ENCODE measurements around the gene TOX3. TPM values are rescaled to one million over a fixed set of nuclear protein-coding genes. Genes with fewer than 3 reads are reported as not detected.

The TOX3 gene
- total and polyA plus RNA-seq, 12 donors = not detected

- ATAC-seq (no peak), DNase-seq (no peak)
- WGBS, 2 donors = 80 to 85% methylated on average over 5 of the region's 5 CpGs
- no peak for TF ChIP-seq CTCF (IDR thresholded peaks at IDR 0.05)
- H3K4me3 ChIP-seq = no peak overlapping the region
- no peaks in the 10 kb centered on the region for H3K36me3 ChIP-seq
- H3K27me3 ChIP-seq = peaks cover 0 to 9% (median 0%) of the 10 kb centered on the region in 7 donors
- H3K27ac ChIP-seq = no peak overlapping the region
- peaks cover 0 to 6% (median 0%) of the 10 kb centered on the region in 11 donors for H3K9me3 ChIP-seq
- no peaks in the 10 kb centered on the region for H3K4me1 ChIP-seq
- intact Hi-C loops (cut with DNase I) = no loop called here
These were observed 107.2 kb downstream of the TOX3 start for GRCh38 chr16:52439750-52440149.

- Histone ChIP-seq H3K4me3 (no peak overlapping the region), H3K27me3 (peaks cover 0 to 9% (median 0%) of the 10 kb centered on the region in 7 donors), H3K4me1 (no peaks in the 10 kb centered on the region), H3K36me3 (no peaks in the 10 kb centered on the region), H3K9me3 (peaks cover 0 to 6% (median 0%) of the 10 kb centered on the region in 11 donors), H3K27ac (no peak overlapping the region)
- TF ChIP-seq CTCF (IDR thresholded peaks at IDR 0.05) = no peak
- DNase-seq (no peak), ATAC-seq (no peak)
- 73 to 75% methylated on average over 11 of the region's 11 CpGs for WGBS, 2 donors
- intact Hi-C loops (cut with DNase I) = no loop called here
These were observed 107.7 kb downstream of the TOX3 start for GRCh38 chr16:52439171-52439701.

GRCh38 chr16:52437277-52437670, 109.7 kb downstream of the TOX3 start:
- Histone ChIP-seq H3K4me3 (no peak overlapping the region), H3K36me3 (no peaks in the 10 kb centered on the region), H3K9me3 (peaks cover 0 to 6% (median 0%) of the 10 kb centered on the region in 11 donors), H3K27ac (no peak overlapping the region), H3K27me3 (peaks cover 0 to 9% (median 0%) of the 10 kb centered on the region in 7 donors), H3K4me1 (no peaks in the 10 kb centered on the region)
- intact Hi-C loops (cut with DNase I) = no loop called here
- ATAC-seq = no peak
- no peak for TF ChIP-seq CTCF (IDR thresholded peaks at IDR 0.05)
- 91 to 92% methylated on average over 4 of the region's 4 CpGs for WGBS, 2 donors
- no peak for DNase-seq

- Histone ChIP-seq H3K9me3 (peaks cover 0 to 6% (median 0%) of the 10 kb centered on the region in 11 donors), H3K27ac (no peak overlapping the region), H3K4me1 (no peaks in the 10 kb centered on the region), H3K4me3 (no peak overlapping the region), H3K36me3 (no peaks in the 10 kb centered on the region), H3K27me3 (peaks cover 0 to 5% (median 0%) of the 10 kb centered on the region in 7 donors)
- WGBS, 2 donors = 79 to 81% methylated on average over 2 of the region's 2 CpGs
- no peak for TF ChIP-seq CTCF (IDR thresholded peaks at IDR 0.05)
- intact Hi-C loops (cut with DNase I) = no loop called here
- no peak for DNase-seq
- no peak for ATAC-seq
These were observed 110.3 kb downstream of the TOX3 start for GRCh38 chr16:52436339-52437276.
